OCI-M2 (cell line): Measurements from ENCODE around the gene GPS1.

Source experiments
- DNase-seq: peaks from one replicate; lab custom pipeline; 2025; ENCODE audit not compliant: unreplicated experiment; lab: John Stamatoyannopoulos, UW

GPS1 gene

DNA sequence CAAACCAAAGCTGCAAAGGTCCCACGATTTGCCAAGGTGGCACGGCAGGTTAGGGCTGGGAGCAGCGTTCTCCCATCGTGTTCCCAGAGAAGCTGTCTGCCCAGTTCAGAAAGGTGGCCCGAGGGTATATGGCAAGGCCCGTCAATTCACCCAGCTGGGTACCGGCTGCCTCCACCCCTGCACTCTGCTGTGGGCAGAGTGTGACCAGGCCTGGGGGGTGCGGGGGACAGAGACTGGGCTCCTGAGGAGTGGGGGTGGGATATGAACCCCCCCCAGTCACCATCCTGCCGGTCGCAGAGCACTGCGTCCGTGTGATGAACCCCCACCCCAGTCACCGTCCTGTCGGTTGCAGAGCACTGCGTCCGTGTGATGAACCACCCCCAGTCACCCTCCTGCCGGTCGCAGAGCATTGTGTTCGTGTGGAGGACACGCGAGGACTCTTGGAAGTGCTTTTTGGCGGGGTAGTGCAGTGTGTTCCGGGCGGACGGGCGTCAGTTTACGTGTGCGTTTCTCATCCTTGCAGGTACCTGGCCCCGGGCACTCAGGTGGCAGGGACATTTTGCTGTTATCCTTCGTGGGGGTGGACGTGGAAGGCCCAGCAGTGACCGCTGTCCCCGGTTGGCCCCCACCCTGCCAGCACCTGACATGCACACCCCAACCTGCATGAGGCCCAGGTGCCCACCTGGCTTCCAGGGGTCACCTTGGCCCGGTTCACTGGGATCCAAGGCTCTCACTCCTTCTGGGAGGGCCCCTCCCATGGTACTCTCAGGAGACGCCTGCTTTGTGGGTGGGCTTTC is 49.0 kb downstream of the GPS1 start:
- DNase-seq, result no peak

DNA sequence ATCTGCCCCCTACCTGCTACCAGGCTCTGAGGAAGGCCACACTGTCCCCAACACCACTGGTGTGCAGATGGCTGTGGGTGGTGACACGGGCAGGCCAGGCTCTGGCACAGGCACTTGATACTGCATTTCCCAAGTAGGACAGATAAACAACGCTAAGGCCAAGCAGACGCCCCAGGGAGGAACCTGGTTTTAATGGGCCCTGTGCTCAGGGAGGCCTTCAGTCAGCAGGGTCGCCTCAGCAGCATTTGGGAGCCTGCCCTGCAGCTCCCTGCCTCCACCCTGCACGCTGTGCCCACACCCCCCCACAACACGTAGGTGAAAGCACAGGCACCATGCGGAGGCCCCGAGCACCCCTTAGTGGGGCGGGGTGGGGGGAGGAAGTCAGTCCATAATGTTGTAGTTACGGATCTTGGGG is 49.6 kb downstream of the GPS1 start:
- no peak for DNase-seq

DNA sequence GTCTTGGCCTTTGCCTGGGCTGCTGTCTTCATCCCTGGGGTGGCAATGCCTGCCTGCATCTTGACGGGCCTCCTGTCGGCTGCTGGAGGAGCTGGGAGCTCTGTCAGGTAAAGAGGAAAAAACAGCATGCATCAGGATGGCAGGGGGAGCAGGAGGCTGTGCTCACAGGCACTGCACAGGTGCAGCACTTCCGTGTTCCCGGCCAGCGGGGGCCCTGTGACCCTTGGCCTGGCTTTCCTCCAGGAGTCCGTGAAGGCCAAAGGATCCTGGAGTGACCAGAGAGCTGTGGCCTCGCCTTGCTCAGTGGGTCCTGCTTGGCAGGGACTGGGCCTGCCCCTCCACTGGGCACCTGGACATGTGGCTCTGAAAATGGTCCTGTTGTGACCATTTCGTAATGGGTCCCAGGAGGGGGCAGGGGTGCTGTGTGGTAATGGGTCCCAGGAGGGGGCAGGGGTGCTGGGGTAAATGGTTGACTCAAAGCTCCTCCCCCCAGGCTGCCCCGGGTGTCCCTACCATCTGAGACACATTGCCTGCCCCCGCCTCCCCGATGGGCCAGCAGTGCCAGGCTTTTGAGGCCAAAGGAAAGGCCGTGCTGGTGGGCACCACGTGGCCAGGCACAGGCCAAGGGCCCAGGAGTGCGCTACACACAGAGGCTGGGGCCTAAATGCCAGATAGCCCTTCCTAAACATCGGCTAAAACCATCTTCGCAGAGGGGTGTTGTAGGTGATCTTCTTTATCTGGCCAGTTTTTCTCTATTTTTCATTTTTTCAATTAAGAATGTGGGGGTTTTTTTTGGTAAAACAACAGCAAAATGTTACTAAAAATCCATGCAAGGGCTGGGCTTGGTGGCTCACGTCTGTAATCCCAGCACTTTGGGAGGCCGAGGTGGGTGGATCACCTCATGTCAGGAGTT is 50.3 kb downstream of the GPS1 start:
- no peak for DNase-seq

DNA sequence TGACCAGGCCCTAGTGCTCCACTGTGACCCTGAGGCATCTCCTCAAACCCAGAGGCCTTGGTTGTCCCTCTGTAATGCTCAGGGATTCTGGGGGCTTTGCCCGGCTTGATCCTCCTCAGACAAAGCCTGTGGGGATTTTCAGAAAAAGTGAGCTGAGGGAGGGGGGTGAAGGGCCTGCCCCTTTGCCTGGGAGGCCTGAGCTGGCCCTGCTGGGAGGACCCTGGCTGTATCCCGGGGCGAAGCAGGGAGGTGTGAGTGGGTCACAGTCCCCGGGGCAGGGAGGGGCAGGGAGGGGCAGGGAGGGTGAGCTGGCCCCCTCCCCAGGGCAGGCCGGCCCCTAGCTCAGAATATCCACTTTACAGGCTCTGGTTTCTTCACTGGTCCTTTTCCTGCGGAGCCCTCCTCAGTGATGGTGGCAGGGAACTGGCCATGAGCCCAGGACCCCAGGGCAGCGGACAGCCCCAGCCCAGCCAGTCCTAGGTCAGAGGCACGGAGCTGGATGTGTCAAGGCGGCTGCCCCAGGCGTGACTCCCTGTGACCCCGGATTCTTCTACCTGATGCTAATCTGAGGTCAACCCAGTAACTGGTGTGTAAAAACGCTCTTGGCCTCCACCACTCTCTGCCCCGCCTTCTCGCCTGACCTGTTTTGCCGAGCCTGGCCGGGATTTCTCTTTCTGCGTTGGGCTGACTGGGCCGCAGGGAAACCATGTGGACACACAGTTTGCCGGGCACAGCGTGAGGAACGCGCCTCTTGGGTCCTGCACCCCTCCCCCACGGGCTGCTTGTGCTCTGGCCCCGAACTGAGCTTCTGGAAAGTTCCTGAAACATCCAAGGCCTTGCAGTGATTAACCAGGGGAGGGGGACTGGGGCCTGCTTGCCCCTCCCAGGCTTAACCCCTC is 52.1 kb downstream of the GPS1 start:
- DNase-seq, result no peak

DNA sequence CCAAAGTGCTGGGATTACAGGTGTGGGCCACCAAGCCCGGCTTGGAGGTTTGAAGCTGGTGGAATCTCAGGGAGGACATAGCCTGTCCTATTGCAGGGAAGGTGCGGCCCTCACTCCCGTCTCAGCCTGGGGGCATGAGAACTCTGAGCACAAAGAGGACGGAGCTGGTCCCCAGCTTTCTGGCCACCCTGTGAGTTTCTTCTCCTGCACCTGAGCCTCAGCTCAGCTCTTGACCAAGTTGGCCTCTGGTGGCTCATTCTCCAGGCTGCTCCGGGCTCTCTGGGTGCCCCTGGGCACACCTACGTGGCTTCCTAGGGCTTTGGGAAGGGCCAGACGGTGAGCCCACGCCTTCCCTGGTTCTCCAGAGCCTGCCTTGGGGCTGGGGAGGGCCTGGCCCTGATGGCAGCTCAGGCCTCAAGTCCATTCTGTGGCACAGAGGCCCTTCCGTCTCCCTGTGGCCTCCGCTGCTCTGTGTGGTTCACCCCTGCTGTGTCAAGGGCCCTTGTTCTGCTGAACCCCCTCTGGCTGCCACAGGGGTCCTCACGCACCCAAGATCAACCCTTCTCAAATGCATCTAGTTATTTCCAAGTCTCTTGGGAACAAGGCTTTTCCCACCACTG is 53.2 kb downstream of the GPS1 start:
- DNase-seq, result no peak

DNA sequence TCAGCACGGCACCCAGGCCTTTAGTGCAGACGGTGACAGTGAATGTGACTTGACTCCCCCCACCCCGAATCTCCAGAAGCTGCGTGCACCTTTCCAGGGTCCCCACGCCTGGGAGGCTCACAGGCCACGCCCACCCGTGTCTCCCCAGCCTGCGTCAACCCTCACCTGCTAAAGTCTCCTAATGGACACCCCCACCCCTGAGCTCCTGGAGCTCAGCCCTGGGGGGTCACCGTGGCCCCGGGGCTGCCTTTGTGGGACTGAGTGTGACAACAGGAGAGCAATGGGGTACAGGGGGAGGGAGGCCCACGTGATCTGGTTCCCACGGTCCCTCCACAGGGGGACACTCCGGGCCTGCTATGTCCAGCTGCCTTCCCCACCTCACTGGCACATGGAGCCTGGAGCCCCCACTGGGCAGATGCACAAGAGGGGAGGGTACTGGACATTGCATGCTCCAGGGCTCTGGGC is 53.8 kb downstream of the GPS1 start:
- DNase-seq, result no peak

DNA sequence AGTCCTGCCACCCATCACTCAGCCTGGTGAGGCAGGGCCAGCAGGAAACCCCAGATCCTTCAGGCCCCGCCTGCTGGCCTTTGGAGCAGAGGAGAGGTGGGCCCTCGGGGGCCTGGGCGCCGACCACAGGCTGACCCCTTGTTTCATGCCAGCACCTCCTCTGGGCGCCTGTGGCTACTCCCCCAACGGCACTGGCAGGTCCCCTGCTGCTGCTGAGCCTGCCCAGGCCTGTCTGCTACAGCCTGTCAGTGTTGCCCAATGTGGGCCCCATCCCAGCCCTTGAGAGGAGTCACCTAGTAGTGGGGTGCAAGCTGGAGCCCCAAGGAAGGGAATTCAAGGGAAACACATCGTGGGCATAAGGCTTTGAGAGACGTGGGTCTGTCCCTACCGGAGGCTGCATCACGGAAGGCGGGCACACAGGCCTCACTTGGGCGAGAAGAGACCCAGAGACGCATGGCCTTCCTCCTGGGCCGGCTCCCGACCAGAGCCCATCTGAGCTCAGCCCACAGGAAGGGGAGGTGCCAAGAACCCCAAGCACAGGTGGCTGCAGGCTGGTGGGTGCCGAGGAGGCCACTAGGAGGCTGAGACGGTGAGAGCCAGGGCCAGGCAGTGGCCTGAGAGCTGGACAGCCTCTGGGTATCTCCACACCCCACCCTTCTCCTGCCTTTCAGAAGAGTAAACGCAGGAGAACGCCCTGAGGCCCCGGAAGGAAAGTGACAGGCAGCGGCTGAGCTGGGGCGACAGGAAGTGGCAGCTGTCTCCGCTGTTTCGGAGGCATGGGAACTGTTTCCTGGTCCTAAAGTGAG is 54.4 kb downstream of the GPS1 start:
- DNase-seq, result no peak

DNA sequence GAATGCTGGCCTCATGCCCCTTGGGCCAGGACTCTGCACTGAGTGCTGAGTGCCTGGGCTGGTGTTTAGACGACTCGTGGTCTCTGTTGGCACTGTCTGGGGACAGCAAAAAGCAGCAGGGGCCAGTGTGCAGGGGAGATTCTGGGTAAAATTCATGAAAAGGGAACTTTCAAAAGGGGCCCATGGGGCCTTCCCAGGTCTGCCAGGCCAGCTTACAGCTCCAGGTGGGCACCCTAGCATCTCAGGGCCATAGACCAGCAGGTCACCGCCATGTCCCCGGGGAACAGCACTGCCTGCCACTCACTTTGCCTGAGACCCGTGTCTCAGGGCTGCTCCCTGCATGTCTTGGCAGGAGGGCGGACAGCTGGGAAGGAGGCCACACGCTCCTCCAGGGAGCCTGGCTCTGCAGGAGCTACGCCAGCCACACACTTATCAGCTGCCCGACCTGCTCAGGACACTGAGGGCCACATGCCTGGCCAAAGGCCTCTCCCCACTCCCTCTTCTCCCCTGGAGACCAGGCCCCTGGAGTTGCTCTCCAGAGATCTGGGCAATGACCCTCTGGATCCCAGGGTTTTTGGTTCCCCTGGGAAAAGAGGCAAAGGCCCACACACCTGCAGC is 55.1 kb downstream of the GPS1 start:
- no peak for DNase-seq
